Activated naive CD4-positive, alpha-beta T cell treated with anti-CD3 and anti-CD28 coated beads, Interleukin-2, amount 50 U/mL, for 24 hours (primary cell): ENCODE measurements around the gene PER2.

ENCODE experiments used
- H3K27ac Mint-ChIP-seq: one replicate; pipeline ENCODE4 v1.8.0; 2021; ENCODE audit warnings: mild to moderate bottlenecking, mixed read lengths
- H3K27me3 Mint-ChIP-seq: one replicate; pipeline ENCODE4 v1.8.0; 2021; ENCODE audit warnings: mixed read lengths
- H3K36me3 Mint-ChIP-seq: one replicate; pipeline ENCODE4 v1.8.0; 2021; ENCODE audit warnings: mixed read lengths
- H3K4me1 Mint-ChIP-seq: one replicate; pipeline ENCODE4 v1.8.0; 2021; ENCODE audit warnings: mixed read lengths
- H3K4me3 Mint-ChIP-seq: one replicate; pipeline ENCODE4 v1.8.0; 2021; ENCODE audit warnings: mild to moderate bottlenecking, mixed read lengths
- H3K9me3 Mint-ChIP-seq: one replicate; pipeline ENCODE4 v1.8.0; 2021; ENCODE audit warnings: mixed read lengths

The PER2 gene

GRCh38 chr2:238252766-238253630, 35.4 kb downstream of the PER2 start:
- Mint-ChIP-seq H3K4me3 (no peak overlapping the region), H3K4me1 (no peaks in the 10 kb centered on the region), H3K36me3 (peaks cover 6% of the 10 kb centered on the region), H3K9me3 (no peaks in the 10 kb centered on the region), H3K27ac (no peak overlapping the region), H3K27me3 (no peaks in the 10 kb centered on the region)

DNA sequence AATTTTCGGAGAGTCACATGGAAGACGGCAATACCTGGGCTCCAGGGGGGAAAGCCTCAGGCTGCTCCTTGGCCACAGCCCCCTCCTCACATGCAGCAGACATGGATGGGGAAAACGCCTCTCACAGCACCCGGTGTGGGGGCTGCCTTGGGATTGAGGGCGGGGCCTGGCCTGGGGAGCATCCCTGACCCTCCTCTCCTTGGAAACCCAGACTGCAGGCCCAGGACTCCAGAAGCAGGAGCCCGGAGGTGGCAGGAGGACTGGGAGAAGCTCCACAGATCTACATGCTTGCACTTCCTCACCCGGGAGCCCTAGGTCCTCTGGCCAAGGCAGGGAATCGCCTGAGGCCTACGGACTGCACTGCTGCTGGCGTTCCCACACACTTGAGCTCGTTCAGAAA, 36.4 kb downstream of the PER2 start:
- Mint-ChIP-seq H3K27me3 (no peaks in the 10 kb centered on the region), H3K36me3 (peaks cover 6% of the 10 kb centered on the region), H3K9me3 (no peaks in the 10 kb centered on the region), H3K4me1 (no peaks in the 10 kb centered on the region), H3K4me3 (no peak overlapping the region), H3K27ac (no peak overlapping the region)

GRCh38 chr2:238251331-238251730, 37.1 kb downstream of the PER2 start:
- Mint-ChIP-seq H3K27ac (no peak overlapping the region), H3K36me3 (peaks cover 6% of the 10 kb centered on the region), H3K9me3 (no peaks in the 10 kb centered on the region), H3K4me1 (no peaks in the 10 kb centered on the region), H3K27me3 (no peaks in the 10 kb centered on the region), H3K4me3 (no peak overlapping the region)

DNA sequence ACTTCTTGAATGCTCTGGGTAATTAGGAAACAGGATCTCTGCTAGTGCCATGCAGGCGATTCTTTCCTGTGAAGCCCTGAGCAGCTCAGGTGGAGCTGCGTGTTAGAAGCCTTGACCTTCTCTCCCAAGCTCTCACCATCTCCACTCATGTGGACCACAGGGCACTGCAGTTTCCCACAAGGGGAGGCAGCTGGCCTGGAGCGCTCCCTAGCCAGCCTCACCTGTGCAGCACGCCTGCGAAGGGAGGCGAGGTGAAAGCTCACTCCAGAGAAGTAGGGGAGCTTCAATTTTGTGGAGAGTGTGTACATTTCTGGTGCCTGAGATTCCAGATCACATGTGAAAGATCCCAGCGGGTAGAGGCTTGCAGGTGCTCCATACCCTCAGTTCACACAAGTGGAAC, 37.5 kb downstream of the PER2 start:
- Mint-ChIP-seq H3K4me1 (no peaks in the 10 kb centered on the region), H3K36me3 (peaks cover 6% of the 10 kb centered on the region), H3K27ac (no peak overlapping the region), H3K27me3 (no peaks in the 10 kb centered on the region), H3K9me3 (no peaks in the 10 kb centered on the region), H3K4me3 (no peak overlapping the region)

GRCh38 chr2:238247841-238248453, 40.5 kb downstream of the PER2 start:
- no peaks in the 10 kb centered on the region for H3K4me1 Mint-ChIP-seq
- H3K27ac Mint-ChIP-seq: no peak overlapping the region
- no peaks in the 10 kb centered on the region for H3K9me3 Mint-ChIP-seq
- no peak overlapping the region for H3K4me3 Mint-ChIP-seq
- peaks cover 6% of the 10 kb centered on the region for H3K36me3 Mint-ChIP-seq
- no peaks in the 10 kb centered on the region for H3K27me3 Mint-ChIP-seq

DNA sequence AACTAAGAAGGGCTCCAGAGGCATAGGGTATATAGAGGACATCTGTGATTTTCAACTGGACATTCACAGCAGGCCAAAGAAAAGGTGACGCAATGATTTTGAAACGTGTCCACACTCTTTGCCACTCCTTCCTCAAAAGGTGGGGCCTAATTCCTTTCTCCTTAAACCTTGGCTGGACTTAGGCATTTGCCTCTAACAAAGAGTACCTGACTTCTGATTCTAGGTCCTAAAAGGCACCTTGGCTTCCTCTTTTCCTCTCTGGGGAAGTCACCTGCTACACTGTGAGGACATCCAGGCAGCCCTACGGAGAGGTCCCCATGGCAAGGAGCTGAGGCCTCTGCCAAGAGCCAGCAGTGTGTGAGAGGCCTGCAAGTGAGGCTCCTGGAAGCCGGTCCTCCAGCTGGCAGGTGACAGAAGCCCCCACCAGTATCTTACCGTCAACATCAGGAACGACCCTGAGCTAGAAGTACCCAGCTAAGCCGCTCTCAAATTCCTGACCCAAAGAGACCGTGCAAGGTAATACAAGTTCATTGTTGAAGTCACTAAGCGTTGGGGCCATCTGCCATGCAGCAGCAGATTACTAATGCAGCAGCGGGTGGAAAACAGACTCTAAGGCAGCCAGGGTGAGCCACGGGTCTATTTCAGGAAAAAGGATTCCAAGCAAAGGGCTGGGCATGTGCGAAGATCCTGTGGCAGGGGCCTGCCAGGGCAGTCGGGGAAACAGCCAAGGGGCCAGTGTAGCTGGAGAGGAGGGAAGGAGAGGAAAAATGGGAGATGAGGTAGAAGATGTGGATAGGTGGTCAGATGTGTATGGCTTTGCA, 41.2 kb downstream of the PER2 start:
- H3K4me3 Mint-ChIP-seq: no peak overlapping the region
- H3K27me3 Mint-ChIP-seq: no peaks in the 10 kb centered on the region
- no peaks in the 10 kb centered on the region for H3K4me1 Mint-ChIP-seq
- no peak overlapping the region for H3K27ac Mint-ChIP-seq
- H3K36me3 Mint-ChIP-seq: peaks cover 6% of the 10 kb centered on the region
- no peaks in the 10 kb centered on the region for H3K9me3 Mint-ChIP-seq

DNA sequence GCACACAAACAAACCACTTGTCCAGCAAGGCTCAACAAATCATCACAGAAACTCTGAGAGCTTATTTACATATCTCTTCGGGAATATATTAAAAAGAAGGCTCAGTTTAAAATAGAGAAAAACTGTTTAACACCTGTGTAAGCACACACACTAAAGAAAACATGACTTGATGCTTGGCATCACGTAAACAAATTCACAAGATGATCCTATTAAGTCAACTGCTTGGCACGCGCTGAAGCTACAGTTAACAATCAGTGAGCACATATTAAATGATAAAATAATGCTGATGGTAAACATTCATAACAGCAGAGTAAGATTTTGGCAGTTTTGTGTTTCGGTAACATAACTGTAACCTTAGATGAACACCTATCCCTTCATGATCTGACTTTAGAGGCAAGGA, 44.3 kb downstream of the PER2 start:
- Mint-ChIP-seq H3K9me3 (no peaks in the 10 kb centered on the region), H3K4me3 (no peak overlapping the region), H3K27me3 (no peaks in the 10 kb centered on the region), H3K27ac (no peak overlapping the region), H3K4me1 (peaks cover 5% of the 10 kb centered on the region), H3K36me3 (peaks cover 6% of the 10 kb centered on the region)

- Mint-ChIP-seq H3K4me3 (no peak overlapping the region), H3K4me1 (peaks cover 5% of the 10 kb centered on the region), H3K9me3 (no peaks in the 10 kb centered on the region), H3K27ac (no peak overlapping the region), H3K27me3 (no peaks in the 10 kb centered on the region), H3K36me3 (peaks cover 6% of the 10 kb centered on the region)
Measured at GRCh38 chr2:238243496-238244076, 44.8 kb downstream of the PER2 start.

GRCh38 chr2:238242731-238243495, 45.5 kb downstream of the PER2 start:
- peaks cover 5% of the 10 kb centered on the region for H3K4me1 Mint-ChIP-seq
- H3K27ac Mint-ChIP-seq: no peak overlapping the region
- H3K36me3 Mint-ChIP-seq: peaks cover 4% of the 10 kb centered on the region
- H3K4me3 Mint-ChIP-seq: no peak overlapping the region
- H3K27me3 Mint-ChIP-seq: no peaks in the 10 kb centered on the region
- H3K9me3 Mint-ChIP-seq: no peaks in the 10 kb centered on the region

GRCh38 chr2:238241970-238242369, 46.4 kb downstream of the PER2 start:
- Mint-ChIP-seq H3K4me1 (peaks cover 5% of the 10 kb centered on the region), H3K4me3 (peak overlapping the region; percentile 64), H3K36me3 (peaks cover 4% of the 10 kb centered on the region), H3K9me3 (no peaks in the 10 kb centered on the region), H3K27me3 (no peaks in the 10 kb centered on the region), H3K27ac (no peak overlapping the region)

GRCh38 chr2:238240757-238241711, 47.4 kb downstream of the PER2 start:
- no peak overlapping the region for H3K27ac Mint-ChIP-seq
- peaks cover 4% of the 10 kb centered on the region for H3K36me3 Mint-ChIP-seq
- peak overlapping the region; percentile 64 for H3K4me3 Mint-ChIP-seq
- H3K4me1 Mint-ChIP-seq: peaks cover 5% of the 10 kb centered on the region
- H3K27me3 Mint-ChIP-seq: peaks cover 1% of the 10 kb centered on the region
- H3K9me3 Mint-ChIP-seq: no peaks in the 10 kb centered on the region

GRCh38 chr2:238239863-238240756, 48.3 kb downstream of the PER2 start, which contains the start of gene HES6:
TSS of gene HES6 (minus strand) at chr2:238240038. CDS start at chr2:238239905, 133 bp downstream.
- Mint-ChIP-seq H3K4me1 (peaks cover 5% of the 10 kb centered on the region), H3K4me3 (peak within 1 kb of the TSS; percentile 93), H3K9me3 (no peaks in the 10 kb centered on the region), H3K36me3 (peaks cover 1% of the 10 kb centered on the region), H3K27ac (peak within 1 kb of the TSS; percentile 84), H3K27me3 (peaks cover 6% of the 10 kb centered on the region)

DNA sequence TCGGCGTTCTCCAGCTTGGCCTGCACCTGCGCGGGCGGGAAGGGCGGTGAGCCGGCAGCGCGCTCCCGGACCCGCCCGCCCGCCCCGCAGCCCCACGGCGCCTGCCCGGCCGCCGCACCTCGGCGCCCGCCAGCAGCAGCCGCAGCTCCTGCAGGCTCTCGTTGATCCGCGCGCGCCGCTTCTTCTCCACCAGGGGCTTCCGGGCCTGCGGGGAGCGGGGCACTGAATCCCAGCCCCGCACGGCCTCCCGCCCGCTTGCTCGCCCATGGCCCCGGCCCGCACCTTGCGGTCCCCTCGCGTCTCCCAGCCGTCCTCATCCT, 48.9 kb downstream of the PER2 start:
- Mint-ChIP-seq H3K36me3 (no peaks in the 10 kb centered on the region), H3K9me3 (no peaks in the 10 kb centered on the region), H3K27me3 (peaks cover 6% of the 10 kb centered on the region), H3K27ac (no peak overlapping the region), H3K4me3 (no peak overlapping the region), H3K4me1 (peaks cover 5% of the 10 kb centered on the region)
